ENCODE results near the gene DPY19L3.

DNA sequence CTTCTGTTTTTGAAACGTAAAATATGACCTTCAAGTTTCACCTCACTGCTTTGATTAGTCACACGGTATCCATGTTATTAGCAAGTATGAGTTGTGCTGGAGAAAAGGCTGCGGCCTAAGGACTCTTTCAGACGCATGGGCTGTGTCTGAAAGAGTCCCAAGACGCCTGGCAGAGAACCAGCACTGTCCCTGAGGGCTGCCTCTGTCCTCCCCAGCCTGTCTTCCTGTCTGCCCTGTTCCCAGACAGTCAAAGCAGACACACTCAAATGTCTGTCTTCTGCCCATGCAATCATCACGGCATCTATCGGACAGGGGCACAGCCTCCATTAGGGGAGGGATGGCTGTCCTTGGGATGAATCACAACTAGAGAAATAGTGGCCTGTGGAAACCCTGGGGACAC is 65.5 kb downstream of the DPY19L3 start:
- no peak for TF ChIP-seq EZH2 (IDR thresholded peaks at IDR 0.05; ENCODE audit: borderline replicate concordance, low read length)
- TF ChIP-seq, protein P1, sequence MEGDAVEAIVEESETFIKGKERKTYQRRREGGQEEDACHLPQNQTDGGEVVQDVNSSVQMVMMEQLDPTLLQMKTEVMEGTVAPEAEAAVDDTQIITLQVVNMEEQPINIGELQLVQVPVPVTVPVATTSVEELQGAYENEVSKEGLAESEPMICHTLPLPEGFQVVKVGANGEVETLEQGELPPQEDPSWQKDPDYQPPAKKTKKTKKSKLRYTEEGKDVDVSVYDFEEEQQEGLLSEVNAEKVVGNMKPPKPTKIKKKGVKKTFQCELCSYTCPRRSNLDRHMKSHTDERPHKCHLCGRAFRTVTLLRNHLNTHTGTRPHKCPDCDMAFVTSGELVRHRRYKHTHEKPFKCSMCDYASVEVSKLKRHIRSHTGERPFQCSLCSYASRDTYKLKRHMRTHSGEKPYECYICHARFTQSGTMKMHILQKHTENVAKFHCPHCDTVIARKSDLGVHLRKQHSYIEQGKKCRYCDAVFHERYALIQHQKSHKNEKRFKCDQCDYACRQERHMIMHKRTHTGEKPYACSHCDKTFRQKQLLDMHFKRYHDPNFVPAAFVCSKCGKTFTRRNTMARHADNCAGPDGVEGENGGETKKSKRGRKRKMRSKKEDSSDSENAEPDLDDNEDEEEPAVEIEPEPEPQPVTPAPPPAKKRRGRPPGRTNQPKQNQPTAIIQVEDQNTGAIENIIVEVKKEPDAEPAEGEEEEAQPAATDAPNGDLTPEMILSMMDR (conservative IDR thresholded peaks at IDR 0.05 in 1 of 2, IDR thresholded peaks at IDR 0.05 in 1 of 2; ENCODE audit: extremely low read depth in 1 of 2, insufficient read depth in 1 of 2, low read depth in 1 of 2, low read length in 2 of 2): no peak
